Fibroblast of the conjunctiva (primary cell): ENCODE data around the gene PTH1R.

Source experiments
- DNase-seq: peaks from one replicate; pipeline ENCODE4 v3.0.0-alpha.2; 2010; ENCODE audit warnings: low read depth

The PTH1R gene

GRCh38 chr3:46913644-46914043 lies 36.1 kb downstream of the PTH1R start:
- no peak for DNase-seq

GRCh38 chr3:46914849-46915248 lies 37.3 kb downstream of the PTH1R start:
- DNase-seq: no peak

- DNase-seq: no peak
Observed at GRCh38 chr3:46915297-46915822, 37.8 kb downstream of the PTH1R start.

- no peak for DNase-seq
Observed at GRCh38 chr3:46916278-46916677, 38.8 kb downstream of the PTH1R start.

GRCh38 chr3:46916799-46917198 lies 39.3 kb downstream of the PTH1R start:
- no peak for DNase-seq

- no peak for DNase-seq
Observed at GRCh38 chr3:46917257-46917656, 39.7 kb downstream of the PTH1R start.

GRCh38 chr3:46918202-46918601 lies 40.7 kb downstream of the PTH1R start:
- DNase-seq: no peak

GRCh38 chr3:46918634-46919033 lies 41.1 kb downstream of the PTH1R start:
- DNase-seq: no peak

- no peak for DNase-seq
Observed at GRCh38 chr3:46921041-46921440, 43.5 kb downstream of the PTH1R start.

GRCh38 chr3:46921871-46922271 lies 44.4 kb downstream of the PTH1R start:
- no peak for DNase-seq

GRCh38 chr3:46922426-46922825 lies 44.9 kb downstream of the PTH1R start:
- no peak for DNase-seq

GRCh38 chr3:46922871-46923558 lies 45.5 kb downstream of the PTH1R start:
- no peak for DNase-seq

- no peak for DNase-seq
Observed at GRCh38 chr3:46923559-46924350, 46.2 kb downstream of the PTH1R start.

GRCh38 chr3:46924921-46925584 lies 47.5 kb downstream of the PTH1R start:
- no peak for DNase-seq

- no peak for DNase-seq
Observed at GRCh38 chr3:46925585-46925934, 48.0 kb downstream of the PTH1R start.

GRCh38 chr3:46926039-46926438 lies 48.5 kb downstream of the PTH1R start:
- no peak for DNase-seq

- DNase-seq: no peak
Observed at GRCh38 chr3:46926447-46926846, 48.9 kb downstream of the PTH1R start.

- DNase-seq: no peak
Observed at GRCh38 chr3:46926871-46927717, 49.6 kb downstream of the PTH1R start.

- DNase-seq: no peak
Observed at GRCh38 chr3:46927718-46928073, 50.2 kb downstream of the PTH1R start.

GRCh38 chr3:46928282-46928681 lies 50.8 kb downstream of the PTH1R start:
- no peak for DNase-seq

GRCh38 chr3:46929324-46929723 lies 51.8 kb downstream of the PTH1R start:
- no peak for DNase-seq
